HG02588 (cell line): ENCODE results near the gene CTXND1.
"Not testable (repeated sequence)": the region's sequence is repeated elsewhere in the genome, so short reads cannot be mapped to it uniquely, and the experiment has no call there.

Source experiments
- ATAC-seq: cut with Tn5 transposase; IDR thresholded peaks from one replicate; pipeline ENCODE4 v1.9.1; 2021; ENCODE audit warnings: mild to moderate bottlenecking, moderate library complexity; ENCODE audit not compliant: unreplicated experiment

The CTXND1 gene

DNA sequence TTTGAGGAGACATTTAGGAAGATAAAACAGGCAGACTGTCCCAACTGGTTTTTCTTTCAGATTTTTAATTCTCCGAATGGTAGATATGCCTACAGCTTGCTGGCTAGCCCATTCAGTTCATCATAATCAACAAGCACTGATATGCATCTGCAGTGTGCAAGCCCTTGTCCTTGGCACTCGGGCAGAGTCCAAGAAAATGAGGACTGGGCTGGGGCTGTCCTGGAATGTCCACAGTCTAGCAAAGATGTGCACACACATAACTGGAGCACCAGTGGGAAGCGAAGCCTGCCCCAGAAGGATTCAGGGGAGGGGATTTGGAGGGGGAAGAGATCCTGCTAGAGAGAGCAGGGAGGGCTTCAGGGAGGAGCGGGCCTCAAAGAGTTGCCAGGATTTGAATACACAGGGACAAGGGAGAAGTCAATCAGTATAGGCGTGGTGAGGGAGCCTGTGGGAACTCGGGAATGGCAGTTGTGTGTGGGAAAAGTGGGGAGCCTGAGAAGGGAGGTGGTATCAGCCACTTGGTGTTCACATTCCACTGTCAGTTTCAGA lies 90.5 kb downstream of the CTXND1 start:
- no peak for ATAC-seq

- no peak for ATAC-seq
Measured at GRCh38 chr15:80160570-80161156, 91.3 kb downstream of the CTXND1 start.

DNA sequence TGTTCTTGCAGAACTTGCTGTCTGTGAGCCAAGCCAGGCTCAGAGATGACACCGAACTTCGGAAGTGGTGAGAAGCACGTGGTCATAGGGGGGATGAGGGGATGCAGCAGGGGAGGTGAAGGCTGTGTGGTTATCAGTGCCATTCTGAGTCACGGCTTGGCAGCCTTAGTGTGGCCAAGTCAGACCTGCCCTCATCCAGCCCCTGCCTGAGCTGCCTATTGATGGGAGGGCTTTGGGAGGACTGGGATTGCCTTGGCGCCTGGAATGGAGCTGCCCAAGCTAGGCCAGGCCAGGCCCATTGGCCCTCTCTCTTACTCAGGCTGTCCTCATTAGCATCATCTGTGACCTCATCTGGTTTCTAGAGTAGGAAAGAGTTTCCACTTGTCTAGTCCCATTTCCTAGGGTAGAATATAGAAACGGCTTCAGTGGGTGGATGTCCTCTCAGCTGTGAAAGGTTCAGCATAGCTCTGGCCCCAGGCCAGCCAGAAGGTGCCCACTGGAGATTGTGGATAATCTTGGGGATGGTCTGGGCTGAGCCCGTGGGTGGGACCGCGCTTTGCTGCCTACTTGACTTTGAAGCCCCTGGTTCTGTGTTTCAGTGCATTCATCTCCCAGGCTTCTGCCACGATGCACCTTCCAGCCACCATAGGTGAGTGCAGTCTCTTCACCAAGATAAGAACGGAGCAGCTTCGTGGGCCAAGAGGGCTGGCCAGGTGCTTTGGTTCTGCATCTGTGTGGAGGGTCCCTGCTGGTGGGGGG lies 92.0 kb downstream of the CTXND1 start:
- no peak for ATAC-seq

DNA sequence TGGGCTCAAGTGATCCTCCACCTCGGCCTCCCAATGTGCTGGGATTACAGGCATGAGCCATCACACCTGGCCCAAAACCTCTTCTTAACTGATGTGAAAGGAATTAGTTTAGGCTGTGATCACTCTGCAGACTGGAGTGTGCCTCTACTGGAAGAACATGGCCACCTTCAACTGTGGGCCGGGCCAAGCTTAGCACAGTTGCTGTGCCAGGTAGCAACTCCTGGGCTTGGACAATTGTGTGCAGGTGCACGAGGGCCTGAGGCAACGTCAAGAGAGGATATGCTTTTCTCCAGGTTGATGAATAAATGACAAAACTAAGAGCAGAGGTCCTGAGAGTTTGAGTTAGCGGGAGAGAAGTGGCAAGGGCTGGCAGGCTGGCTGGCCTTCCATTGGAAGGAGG lies 92.7 kb downstream of the CTXND1 start:
- ATAC-seq = no peak

DNA sequence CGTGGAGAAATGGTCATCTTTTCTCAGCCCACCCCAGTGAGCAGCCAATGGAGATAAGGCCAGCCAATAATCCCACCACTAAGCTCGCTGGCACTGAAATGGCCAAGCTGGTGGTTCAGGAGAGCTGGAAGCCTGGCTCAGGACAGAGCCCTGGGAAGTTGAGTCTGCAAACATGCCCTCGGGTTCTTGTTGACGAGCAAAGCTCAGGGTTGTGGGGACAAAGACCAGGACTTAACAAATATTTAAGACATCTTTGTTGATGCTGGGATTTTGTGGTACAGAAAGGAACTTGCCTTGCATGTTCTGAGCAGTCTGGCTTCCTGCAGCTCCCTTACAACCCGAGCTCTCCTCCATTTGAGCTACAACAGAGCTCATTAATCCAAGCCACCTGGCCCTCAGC lies 94.8 kb downstream of the CTXND1 start:
- no peak for ATAC-seq

DNA sequence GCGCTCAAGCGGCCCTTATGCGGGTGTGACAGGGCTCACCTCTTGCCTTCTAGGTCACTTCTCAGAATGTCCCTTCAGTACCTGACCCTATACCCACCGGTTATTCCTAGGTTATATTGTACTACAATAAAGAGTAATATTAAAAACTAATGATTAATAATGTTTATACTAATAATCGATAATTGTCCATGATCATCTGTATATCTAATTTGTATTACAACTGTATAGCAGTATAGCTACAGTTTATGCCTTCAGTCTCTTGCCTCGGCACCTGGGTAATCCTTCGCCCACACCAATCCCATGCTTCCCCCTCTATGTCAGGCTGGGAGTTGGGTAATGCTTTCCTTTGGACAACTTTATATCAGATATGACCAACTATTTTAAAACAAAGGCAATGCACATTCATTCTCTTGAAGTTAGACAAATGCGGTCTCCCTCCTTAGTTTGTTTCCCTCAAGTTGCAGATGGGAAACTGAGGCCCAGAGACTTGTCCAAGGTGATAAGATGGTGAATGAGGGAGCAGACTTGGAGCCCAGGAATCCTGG lies 95.8 kb downstream of the CTXND1 start:
- ATAC-seq = no peak

DNA sequence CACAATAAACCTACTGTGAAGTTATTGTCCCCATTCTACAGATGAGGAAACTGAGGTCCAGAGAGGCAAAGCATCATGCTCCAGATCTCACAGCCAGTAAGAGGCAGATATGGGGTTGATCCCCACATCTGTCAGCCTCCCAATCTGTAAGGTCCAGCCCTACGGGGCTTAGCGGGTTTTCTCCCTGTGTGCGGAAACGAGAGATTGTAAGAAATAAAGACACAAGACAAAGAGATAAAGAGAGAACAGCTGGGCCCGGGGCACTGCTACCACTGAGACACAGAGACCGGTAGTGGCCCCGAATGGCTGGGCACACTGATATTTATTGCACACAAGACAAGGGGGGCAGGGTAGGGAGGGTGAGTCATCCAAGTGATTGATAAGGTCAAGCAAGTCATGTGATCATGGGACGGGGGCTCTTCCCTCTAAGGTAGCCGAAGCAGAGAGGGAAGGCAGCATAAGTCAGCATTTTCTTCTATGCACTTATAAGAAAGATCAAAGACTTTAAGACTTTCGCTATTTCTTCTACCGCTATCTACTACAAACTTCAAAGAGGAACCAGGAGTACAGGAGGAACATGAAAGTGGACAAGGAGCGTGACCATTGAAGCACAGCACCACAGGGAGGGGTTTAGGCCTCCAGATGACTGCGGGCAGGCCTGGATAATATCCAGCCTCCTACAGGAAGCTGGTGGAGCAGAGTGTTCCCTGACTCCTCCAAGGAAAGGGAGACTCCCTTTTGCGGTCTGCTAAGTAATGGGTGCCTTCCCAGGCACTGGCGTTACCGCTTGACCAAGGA lies 96.4 kb downstream of the CTXND1 start:
- ATAC-seq = not testable (repeated sequence)

DNA sequence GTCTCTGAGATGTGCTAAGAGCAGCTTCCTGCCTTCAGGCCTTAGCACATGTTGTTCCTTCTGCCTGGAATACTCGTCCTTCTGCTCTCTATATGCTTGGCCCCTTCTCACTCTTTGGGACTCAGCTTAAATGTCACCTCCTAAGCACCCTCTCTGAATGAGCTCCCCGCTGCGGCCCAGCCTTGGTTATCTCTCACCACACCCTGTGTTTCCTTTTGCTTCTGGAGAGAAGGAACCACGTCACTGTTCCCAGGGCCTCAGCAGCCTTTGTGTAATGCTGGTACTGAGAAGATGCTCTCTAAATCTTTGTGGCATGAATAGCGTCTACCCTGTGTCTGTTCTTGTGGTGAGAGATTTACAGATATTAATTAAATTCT lies 97.0 kb downstream of the CTXND1 start:
- ATAC-seq = no peak

DNA sequence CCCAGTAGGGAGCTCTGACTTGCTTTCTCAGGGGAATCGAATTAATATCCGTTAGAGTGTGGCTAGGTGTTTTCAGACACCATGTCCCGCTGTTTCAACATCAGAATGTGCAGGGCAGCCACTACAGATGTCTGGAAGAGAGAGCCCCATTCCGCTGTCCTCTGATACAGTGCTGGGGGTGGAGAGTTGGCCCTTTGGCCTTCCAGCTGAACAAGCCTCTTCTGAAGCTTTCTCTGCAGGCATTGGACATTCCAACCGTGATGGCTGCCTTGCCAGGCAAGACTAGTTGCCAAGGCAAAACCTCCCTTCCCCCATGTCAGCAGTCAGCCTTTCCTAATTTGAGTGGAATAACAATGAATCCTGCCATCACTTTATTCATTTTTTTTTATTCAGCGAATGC lies 97.7 kb downstream of the CTXND1 start:
- ATAC-seq = no peak

DNA sequence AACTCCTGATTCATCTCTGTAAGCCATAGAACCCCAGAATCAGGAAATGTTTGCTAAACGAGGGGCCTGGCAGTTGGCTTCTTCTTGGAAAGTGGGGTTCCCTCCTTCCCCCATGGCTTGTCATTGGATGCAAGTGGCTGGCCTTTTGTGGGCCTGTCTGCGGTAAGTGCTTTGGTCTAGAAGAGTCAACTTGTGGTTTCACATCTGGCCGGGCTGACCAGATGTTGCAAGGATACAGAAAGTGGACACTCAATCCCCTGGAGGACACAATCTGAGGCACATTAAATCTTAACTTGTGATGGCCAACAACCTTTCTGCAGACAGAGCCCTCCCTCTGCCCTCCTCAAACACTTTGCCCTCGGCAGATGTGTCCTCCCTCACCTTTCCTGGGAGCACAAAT lies 98.1 kb downstream of the CTXND1 start:
- ATAC-seq = no peak

GRCh38 chr15:80152896-80153876 lies 98.8 kb downstream of the CTXND1 start, which contains the start of gene FAH:
FAH (plus strand) TSS chr15:80152999; CDS start chr15:80153055, 56 bp downstream.
- ATAC-seq = peak; percentile 57

DNA sequence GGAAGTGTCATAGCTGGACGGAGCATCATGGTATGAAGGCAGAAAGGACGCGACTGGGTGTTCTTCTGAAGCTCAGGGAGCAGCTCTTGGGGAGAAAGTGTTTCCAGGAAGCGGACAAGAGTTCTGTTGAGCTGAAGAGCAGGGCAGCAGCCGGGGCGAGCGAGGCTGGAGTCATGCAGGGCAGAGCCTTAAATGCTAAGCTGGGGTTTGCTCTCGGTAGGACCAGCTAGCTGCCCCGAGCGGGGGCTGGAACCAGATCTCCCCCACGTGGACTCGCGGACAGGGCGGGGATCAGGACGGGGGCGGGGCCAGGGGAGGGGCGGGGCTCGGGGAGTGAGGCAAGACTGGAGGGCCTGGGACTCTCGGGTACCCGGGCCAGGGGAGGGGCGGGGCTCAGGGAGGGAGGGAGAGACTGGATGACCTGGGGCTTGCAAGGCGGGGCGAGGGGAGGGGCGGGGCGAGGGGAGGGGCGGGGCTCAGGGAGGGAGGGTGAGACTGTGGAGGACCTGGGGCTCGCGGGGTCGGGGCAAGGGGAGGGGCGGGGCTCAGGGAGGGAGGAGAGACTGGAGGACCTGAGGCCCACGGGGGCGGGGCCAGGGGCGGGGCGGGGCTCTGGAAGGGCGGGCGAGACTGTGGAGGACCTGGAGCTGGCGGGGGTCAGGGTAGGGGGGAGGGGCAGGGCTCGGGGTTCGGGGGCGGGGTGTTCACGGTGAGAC lies 99.7 kb downstream of the CTXND1 start:
- ATAC-seq = peak; percentile 56

DNA sequence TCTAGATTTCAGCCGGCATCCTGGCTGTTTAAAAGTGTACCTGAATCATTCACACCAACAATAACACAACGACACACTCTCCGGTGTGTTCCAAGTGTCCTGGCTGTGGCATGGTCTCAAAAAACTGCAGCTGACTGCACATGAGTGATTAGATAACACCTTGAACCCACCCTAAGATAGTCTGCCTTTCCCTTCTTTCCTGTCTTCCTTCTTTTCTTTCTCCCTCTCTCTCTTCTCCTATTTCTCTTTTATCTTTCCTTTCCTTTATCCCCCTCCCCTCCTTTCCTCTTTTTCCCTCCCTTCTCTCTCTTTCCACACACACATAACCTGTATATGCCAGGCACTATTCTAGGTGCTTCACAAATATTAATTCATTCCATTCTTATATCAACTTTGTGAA lies 100.4 kb downstream of the CTXND1 start:
- ATAC-seq = no peak

DNA sequence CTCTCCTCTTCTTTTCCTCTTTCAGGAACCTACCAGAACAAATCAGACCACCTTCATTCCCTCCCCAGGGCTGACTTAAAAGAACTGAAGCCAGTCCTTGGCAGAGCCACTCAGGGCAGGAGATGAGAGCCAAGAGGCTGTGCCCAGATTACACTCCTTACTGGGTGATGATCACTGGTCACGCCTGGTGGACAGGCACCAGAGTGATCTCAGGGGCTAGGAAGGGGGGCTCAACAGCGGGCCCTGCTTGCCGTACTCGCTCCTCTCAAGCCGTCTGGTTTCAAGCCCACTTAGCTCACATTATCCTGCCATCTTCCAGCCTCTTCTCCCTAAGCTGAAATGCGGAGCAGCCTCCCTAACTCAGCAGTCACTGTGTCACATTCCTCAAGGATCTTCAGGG lies 100.9 kb downstream of the CTXND1 start:
- ATAC-seq = no peak
